GM12891 (cell line): Measurements from ENCODE around the gene NAV2.

ENCODE experiments used
- POLR2A ChIP-seq: IDR thresholded peaks from 2 replicates; pipeline ENCODE4 v1.6.1; 2011; ENCODE audit warnings: low read depth, low read length, control low read depth
- POLR2AphosphoS5 ChIP-seq: IDR thresholded peaks from 2 replicates; pipeline ENCODE4 v1.6.1; 2011; ENCODE audit warnings: low read depth, low read length, control low read depth
- SPI1 ChIP-seq: IDR thresholded peaks from 2 replicates; pipeline ENCODE4 v1.6.1; 2011; ENCODE audit warnings: low read depth, low read length, control low read depth

GRCh38 chr11:20027556-20028013, 314.9 kb downstream of the NAV2 start:
- TF ChIP-seq POLR2A (no peak), SPI1 (no peak), POLR2AphosphoS5 (no peak)
